ENCODE results near the gene CAPN14.
"Not testable (repeated sequence)": the region's sequence is repeated elsewhere in the genome, so short reads cannot be mapped to it uniquely, and the experiment has no call there.

CAPN14 gene

DNA sequence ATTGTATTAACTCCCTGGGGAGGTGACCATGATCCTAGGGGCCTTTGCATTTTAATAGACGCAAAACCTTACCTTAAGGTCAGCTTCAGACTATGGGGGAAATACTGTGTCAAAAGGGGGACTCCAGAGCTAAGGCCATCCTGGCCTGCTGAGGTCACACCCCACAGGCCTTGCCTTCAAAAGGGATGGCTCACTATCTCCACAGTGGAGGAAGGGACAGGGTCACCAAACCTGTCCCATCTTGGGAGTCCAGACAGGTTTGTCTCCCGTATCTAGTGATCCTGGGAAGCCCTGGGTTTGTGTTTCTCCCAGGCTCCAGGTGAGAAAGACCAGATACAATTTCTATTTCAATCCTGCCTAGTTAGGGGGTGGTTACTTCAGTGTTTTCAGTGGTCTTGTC lies 24.9 kb downstream of the CAPN14 start:
- FAIRE-seq, result no peak
- no peak for TF ChIP-seq POU2F2 (IDR thresholded peaks at IDR 0.05; ENCODE audit: low read depth, low read length)
- TF ChIP-seq POLR2AphosphoS5 (IDR thresholded peaks at IDR 0.05; ENCODE audit: low read depth, low read length), result no peak
- TF ChIP-seq SPI1 (IDR thresholded peaks at IDR 0.05; ENCODE audit: low read depth, low read length), result no peak
- TF ChIP-seq TAF1 (IDR thresholded peaks at IDR 0.05; ENCODE audit: low read depth, low read length), result no peak
- TF ChIP-seq PAX5 (IDR thresholded peaks at IDR 0.05; ENCODE audit: insufficient read depth, low read length, severe bottlenecking), result no peak
- no peak for TF ChIP-seq POLR2A (IDR thresholded peaks at IDR 0.05; ENCODE audit: low read depth, low read length)

DNA sequence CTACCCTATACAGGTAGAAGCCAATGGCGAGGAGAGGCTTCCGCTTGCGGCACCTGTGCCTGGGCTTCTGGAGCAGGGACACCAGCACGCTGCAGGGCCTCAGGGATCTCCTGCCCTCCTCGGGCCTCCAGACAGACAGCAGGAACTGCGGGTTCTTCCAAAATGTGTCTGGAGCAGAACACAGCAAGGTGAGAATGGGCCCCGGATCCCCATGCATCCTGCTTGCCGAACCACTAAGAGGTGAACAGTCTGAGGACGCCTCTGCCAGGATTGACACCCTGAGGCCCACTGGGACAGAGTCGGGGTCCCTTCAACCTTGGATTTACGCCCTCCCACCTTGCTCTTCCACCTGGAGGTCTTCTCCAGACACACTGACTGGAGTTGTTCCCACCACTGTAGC lies 25.4 kb downstream of the CAPN14 start:
- FAIRE-seq, result no peak
- TF ChIP-seq POLR2AphosphoS5 (IDR thresholded peaks at IDR 0.05; ENCODE audit: low read depth, low read length), result no peak
- TF ChIP-seq TAF1 (IDR thresholded peaks at IDR 0.05; ENCODE audit: low read depth, low read length), result no peak
- no peak for TF ChIP-seq PAX5 (IDR thresholded peaks at IDR 0.05; ENCODE audit: insufficient read depth, low read length, severe bottlenecking)
- no peak for TF ChIP-seq SPI1 (IDR thresholded peaks at IDR 0.05; ENCODE audit: low read depth, low read length)
- TF ChIP-seq POU2F2 (IDR thresholded peaks at IDR 0.05; ENCODE audit: low read depth, low read length), result no peak
- no peak for TF ChIP-seq POLR2A (IDR thresholded peaks at IDR 0.05; ENCODE audit: low read depth, low read length)
- no peak for DNase-seq (ENCODE audit: insufficient read length, low spot score)

More for the DNA sequence above, 24.9 kb downstream of the CAPN14 start:
- DNase-seq (ENCODE audit: insufficient read length, low spot score), result no peak

DNA sequence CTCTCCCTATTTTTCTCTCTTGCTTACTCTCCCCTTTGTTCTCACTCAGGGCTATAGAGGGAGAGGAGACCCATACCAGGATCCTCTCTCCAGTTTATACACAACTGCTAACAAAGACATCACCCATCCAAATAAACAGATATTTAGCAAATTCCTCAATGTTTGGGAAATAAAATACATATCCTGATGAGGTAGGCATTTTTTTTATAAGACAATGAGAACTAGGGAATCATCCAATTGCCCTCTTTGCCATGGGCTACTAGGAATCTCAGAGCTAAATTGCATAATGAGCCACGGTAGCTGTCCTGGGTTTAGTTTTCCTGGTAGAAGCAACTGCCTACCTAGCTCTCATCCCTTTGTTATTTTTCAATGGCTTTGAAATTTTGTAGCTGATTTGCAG lies 27.1 kb downstream of the CAPN14 start:
- no peak for FAIRE-seq
- TF ChIP-seq SPI1 (IDR thresholded peaks at IDR 0.05; ENCODE audit: low read depth, low read length) (no peak), POU2F2 (IDR thresholded peaks at IDR 0.05; ENCODE audit: low read depth, low read length) (no peak), TAF1 (IDR thresholded peaks at IDR 0.05; ENCODE audit: low read depth, low read length) (no peak), POLR2AphosphoS5 (IDR thresholded peaks at IDR 0.05; ENCODE audit: low read depth, low read length) (no peak), POLR2A (IDR thresholded peaks at IDR 0.05; ENCODE audit: low read depth, low read length) (no peak), PAX5 (IDR thresholded peaks at IDR 0.05; ENCODE audit: insufficient read depth, low read length, severe bottlenecking) (no peak)
- DNase-seq (ENCODE audit: insufficient read length, low spot score), result no peak

DNA sequence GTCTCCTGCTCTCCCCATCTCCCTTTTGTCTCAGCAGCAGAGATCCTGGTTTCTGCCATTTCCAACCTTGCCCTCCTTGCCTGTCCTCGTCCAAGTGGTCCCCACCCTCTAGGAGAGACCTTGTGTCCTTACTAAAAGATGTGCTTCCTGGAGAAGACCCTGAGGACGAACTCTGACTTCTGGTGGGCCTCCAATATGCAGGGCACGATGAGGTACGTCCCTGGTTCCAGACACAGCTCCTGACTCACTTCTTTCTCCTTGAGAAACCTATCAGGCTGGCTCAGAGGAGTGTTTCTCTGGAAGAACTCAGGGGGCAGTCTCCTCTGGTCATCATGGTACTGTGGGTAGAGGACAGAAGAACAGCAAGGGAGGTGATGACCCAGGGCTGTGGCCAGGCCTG lies 28.2 kb downstream of the CAPN14 start:
- TF ChIP-seq POLR2A (IDR thresholded peaks at IDR 0.05; ENCODE audit: low read depth, low read length) (no peak), SPI1 (IDR thresholded peaks at IDR 0.05; ENCODE audit: low read depth, low read length) (no peak), TAF1 (IDR thresholded peaks at IDR 0.05; ENCODE audit: low read depth, low read length) (no peak), POLR2AphosphoS5 (IDR thresholded peaks at IDR 0.05; ENCODE audit: low read depth, low read length) (no peak), PAX5 (IDR thresholded peaks at IDR 0.05; ENCODE audit: insufficient read depth, low read length, severe bottlenecking) (no peak)
- no peak for DNase-seq (ENCODE audit: insufficient read length, low spot score)
- no peak for FAIRE-seq

DNA sequence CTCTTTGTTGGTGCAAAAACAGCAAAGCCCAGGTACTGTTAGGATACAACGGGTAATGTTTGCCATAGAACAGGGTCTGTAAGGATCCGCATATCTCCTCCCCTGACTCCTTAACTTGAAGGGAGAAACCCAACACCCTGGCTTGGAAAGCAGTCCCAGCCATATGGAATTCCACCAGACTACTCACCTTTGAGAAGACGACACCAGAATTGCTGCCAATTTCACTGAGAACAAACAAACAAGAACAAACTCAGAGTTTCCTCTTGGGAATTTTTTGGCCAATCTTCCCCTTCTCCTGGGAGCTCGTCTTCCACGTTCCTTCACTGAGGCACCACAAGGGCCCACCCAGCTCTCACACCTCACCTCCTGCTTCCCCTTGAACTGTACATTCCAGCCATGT lies 29.2 kb downstream of the CAPN14 start:
- TF ChIP-seq POU2F2 (IDR thresholded peaks at IDR 0.05; ENCODE audit: low read depth, low read length) (no peak), POLR2AphosphoS5 (IDR thresholded peaks at IDR 0.05; ENCODE audit: low read depth, low read length) (no peak), POLR2A (IDR thresholded peaks at IDR 0.05; ENCODE audit: low read depth, low read length) (no peak), TAF1 (IDR thresholded peaks at IDR 0.05; ENCODE audit: low read depth, low read length) (no peak), SPI1 (IDR thresholded peaks at IDR 0.05; ENCODE audit: low read depth, low read length) (no peak), PAX5 (IDR thresholded peaks at IDR 0.05; ENCODE audit: insufficient read depth, low read length, severe bottlenecking) (no peak)
- DNase-seq (ENCODE audit: insufficient read length, low spot score) (no peak), FAIRE-seq (no peak)

DNA sequence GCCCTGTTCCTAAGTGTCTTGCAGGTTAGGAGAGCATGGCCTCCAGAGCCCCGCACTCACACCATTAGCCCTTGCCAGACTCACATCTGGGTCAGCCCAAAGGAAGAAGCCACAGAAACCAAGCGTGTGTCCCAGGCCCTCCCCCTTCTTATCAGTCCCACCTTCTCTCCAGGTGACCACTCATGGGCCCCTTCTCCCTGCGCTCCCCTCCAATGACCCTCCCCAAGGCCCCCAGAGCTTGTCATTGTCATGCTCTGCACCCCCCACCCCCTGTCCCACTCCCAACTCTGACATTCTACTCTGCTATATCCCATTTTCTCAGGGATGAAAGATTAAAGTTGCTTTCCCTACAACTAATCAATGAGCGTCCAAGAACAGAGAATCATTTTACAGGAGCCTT lies 30.1 kb downstream of the CAPN14 start:
- DNase-seq (ENCODE audit: insufficient read length, low spot score) (no peak), FAIRE-seq (no peak)
- TF ChIP-seq SPI1 (IDR thresholded peaks at IDR 0.05; ENCODE audit: low read depth, low read length), result no peak
- TF ChIP-seq TAF1 (IDR thresholded peaks at IDR 0.05; ENCODE audit: low read depth, low read length), result no peak
- TF ChIP-seq POLR2A (IDR thresholded peaks at IDR 0.05; ENCODE audit: low read depth, low read length), result no peak
- no peak for TF ChIP-seq POU2F2 (IDR thresholded peaks at IDR 0.05; ENCODE audit: low read depth, low read length)
- TF ChIP-seq POLR2AphosphoS5 (IDR thresholded peaks at IDR 0.05; ENCODE audit: low read depth, low read length), result no peak
- no peak for TF ChIP-seq PAX5 (IDR thresholded peaks at IDR 0.05; ENCODE audit: insufficient read depth, low read length, severe bottlenecking)

DNA sequence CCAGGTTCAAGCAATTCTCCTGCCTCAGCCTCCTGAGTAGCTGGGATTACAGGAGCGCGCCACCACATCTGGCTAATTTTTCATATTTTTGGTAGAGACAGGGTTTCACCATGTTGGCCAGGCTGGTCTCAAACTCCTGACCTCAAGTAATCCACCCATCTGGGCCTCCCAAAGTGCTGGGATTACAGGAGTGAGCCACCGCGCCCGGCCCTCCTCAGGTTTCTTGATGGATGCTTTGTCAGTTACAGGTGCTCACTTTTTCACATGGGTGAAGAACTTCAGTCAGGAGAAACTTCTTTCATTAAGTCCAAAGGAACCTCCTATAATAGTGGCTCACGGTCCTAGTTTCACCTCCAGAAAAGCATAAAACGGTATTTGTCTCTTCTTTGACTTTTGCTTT lies 33.3 kb downstream of the CAPN14 start:
- DNase-seq (ENCODE audit: insufficient read length, low spot score); FAIRE-seq: not testable (repeated sequence)

DNA sequence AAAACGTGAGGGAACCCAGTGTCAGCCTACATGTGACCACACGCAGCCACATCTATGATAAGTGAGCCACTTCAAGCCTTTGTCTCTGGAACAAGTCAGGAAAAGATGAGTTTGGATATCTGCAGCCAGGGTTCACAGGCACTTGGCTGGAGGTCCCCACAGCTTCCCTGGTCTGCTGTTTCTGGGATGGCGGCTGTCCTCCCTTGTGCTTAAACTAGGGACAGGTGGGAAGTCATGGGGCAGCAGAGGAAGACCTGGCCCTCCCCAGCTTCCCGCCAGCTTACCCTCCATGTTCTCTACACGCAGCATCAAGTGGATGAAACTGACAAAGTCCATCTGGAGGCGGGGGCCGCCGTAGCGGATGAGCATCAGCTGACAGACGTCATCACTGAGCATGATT lies 40.6 kb downstream of the CAPN14 start:
- FAIRE-seq (no peak), DNase-seq (ENCODE audit: insufficient read length, low spot score) (no peak)
- TF ChIP-seq POU2F2 (IDR thresholded peaks at IDR 0.05; ENCODE audit: low read depth, low read length), result no peak
- TF ChIP-seq SPI1 (IDR thresholded peaks at IDR 0.05; ENCODE audit: low read depth, low read length), result no peak
- no peak for TF ChIP-seq PAX5 (IDR thresholded peaks at IDR 0.05; ENCODE audit: insufficient read depth, low read length, severe bottlenecking)
- TF ChIP-seq TAF1 (IDR thresholded peaks at IDR 0.05; ENCODE audit: low read depth, low read length), result no peak
- TF ChIP-seq POLR2A (IDR thresholded peaks at IDR 0.05; ENCODE audit: low read depth, low read length), result no peak
- no peak for TF ChIP-seq POLR2AphosphoS5 (IDR thresholded peaks at IDR 0.05; ENCODE audit: low read depth, low read length)

DNA sequence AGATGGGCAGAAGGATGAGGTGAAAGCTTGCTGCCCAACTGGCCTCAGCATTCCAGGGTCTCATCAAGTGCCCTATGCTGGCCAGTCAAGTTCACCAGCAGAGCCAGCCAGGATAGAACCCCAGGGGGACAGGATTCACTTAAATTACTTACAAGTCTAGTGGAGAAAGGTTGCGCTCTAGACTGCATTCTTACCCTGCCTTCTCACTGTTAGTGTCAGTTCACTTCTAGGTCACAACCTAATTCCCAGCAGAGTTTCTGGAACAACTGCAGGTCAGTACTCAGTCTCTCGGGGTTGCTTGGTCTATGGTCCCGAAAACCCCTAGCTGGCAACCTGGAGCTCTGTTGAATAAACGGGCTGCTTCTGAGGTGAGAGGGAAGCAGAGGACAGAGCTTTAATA lies 46.2 kb downstream of the CAPN14 start:
- FAIRE-seq, result no peak
- no peak for DNase-seq (ENCODE audit: insufficient read length, low spot score)

DNA sequence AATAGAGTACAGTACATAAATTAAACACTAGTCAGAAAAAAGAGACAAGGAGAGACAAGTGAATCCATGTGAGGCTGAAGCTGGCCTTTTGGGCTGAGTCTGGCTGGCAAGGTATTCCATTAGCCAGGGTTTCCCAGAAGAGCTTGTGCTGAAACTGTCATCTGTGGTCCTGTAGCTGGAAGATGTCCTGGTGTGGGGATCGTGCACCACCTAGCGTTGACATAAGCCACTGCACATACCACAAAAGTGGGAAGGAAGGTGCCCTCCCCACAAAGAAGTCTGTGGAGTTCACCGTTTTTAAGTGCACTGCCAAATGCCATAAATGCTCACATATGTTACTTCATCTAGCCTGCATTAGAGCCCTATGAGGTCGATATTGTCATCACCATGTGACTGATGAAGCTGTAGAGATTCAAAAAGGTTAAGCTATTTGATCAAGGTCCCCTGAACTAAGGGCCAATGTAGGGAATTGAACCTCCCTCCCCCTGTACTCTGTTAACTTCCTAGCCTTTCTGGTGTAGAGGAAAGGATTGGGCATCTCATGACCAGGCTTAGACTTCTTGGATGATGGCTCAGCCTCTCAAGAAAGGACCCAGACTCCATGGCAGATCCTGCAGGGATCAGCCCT lies 47.1 kb downstream of the CAPN14 start:
- FAIRE-seq (peak; percentile 88), DNase-seq (ENCODE audit: insufficient read length, low spot score) (peak; percentile 57)
- no peak for TF ChIP-seq POLR2AphosphoS5 (IDR thresholded peaks at IDR 0.05; ENCODE audit: low read depth, low read length)
- no peak for TF ChIP-seq POU2F2 (IDR thresholded peaks at IDR 0.05; ENCODE audit: low read depth, low read length)
- TF ChIP-seq PAX5 (IDR thresholded peaks at IDR 0.05; ENCODE audit: insufficient read depth, low read length, severe bottlenecking), result no peak
- TF ChIP-seq TAF1 (IDR thresholded peaks at IDR 0.05; ENCODE audit: low read depth, low read length), result no peak
- TF ChIP-seq POLR2A (IDR thresholded peaks at IDR 0.05; ENCODE audit: low read depth, low read length), result no peak
- no peak for TF ChIP-seq SPI1 (IDR thresholded peaks at IDR 0.05; ENCODE audit: low read depth, low read length)

More for the DNA sequence above, 46.2 kb downstream of the CAPN14 start:
- TF ChIP-seq SPI1 (IDR thresholded peaks at IDR 0.05; ENCODE audit: low read depth, low read length), result no peak
- TF ChIP-seq POLR2A (IDR thresholded peaks at IDR 0.05; ENCODE audit: low read depth, low read length), result no peak
- no peak for TF ChIP-seq PAX5 (IDR thresholded peaks at IDR 0.05; ENCODE audit: insufficient read depth, low read length, severe bottlenecking)
- no peak for TF ChIP-seq POLR2AphosphoS5 (IDR thresholded peaks at IDR 0.05; ENCODE audit: low read depth, low read length)
- TF ChIP-seq TAF1 (IDR thresholded peaks at IDR 0.05; ENCODE audit: low read depth, low read length), result no peak
- TF ChIP-seq POU2F2 (IDR thresholded peaks at IDR 0.05; ENCODE audit: low read depth, low read length), result no peak

Data from GM12891 (cell line).